Stimulated activated CD4-positive, alpha-beta T cell treated with anti-CD3 and anti-CD28 coated beads, Interleukin-12 subunit alpha, Interleukin-12 subunit beta, amount 100 ng/mL, for 4 hours (primary cell): Measurements from ENCODE around the gene LSM14B.
"Not testable (repeated sequence)": the region's sequence is repeated elsewhere in the genome, so short reads cannot be mapped to it uniquely, and the experiment has no call there.

Experiments used
- DNase-seq: peaks from one replicate; pipeline ENCODE4 v3.0.0-alpha.2; 2020

Gene LSM14B

GRCh38 chr20:62147528-62147927, 25.3 kb downstream of the LSM14B start:
- no peak for DNase-seq

- not testable (repeated sequence) for DNase-seq
Measured at GRCh38 chr20:62148383-62148782, 26.1 kb downstream of the LSM14B start.

- no peak for DNase-seq
Measured at GRCh38 chr20:62148908-62149314, 26.6 kb downstream of the LSM14B start.

GRCh38 chr20:62149532-62150309, 27.4 kb downstream of the LSM14B start:
- DNase-seq: no peak

GRCh38 chr20:62150310-62150575, 28.0 kb downstream of the LSM14B start:
- no peak for DNase-seq

GRCh38 chr20:62151225-62151624, 28.9 kb downstream of the LSM14B start:
- DNase-seq: no peak

- DNase-seq: no peak
Measured at GRCh38 chr20:62151835-62152364, 29.6 kb downstream of the LSM14B start.

GRCh38 chr20:62155428-62156253, 33.4 kb downstream of the LSM14B start:
- no peak for DNase-seq

- DNase-seq: no peak
Measured at GRCh38 chr20:62156254-62156556, 33.9 kb downstream of the LSM14B start.

- peak; percentile 71 for DNase-seq
Measured at GRCh38 chr20:62156592-62157386, 34.5 kb downstream of the LSM14B start.

- no peak for DNase-seq
Measured at GRCh38 chr20:62157387-62158087, 35.3 kb downstream of the LSM14B start.

- DNase-seq: no peak
Measured at GRCh38 chr20:62158088-62158400, 35.8 kb downstream of the LSM14B start.

- DNase-seq: no peak
Measured at GRCh38 chr20:62158541-62158940, 36.3 kb downstream of the LSM14B start.

- no peak for DNase-seq
Measured at GRCh38 chr20:62159052-62159451, 36.8 kb downstream of the LSM14B start.

- peak; percentile 43 for DNase-seq
Measured at GRCh38 chr20:62159839-62160238, 37.6 kb downstream of the LSM14B start.

GRCh38 chr20:62160253-62160652, 38.0 kb downstream of the LSM14B start:
- no peak for DNase-seq

GRCh38 chr20:62160876-62161275, 38.6 kb downstream of the LSM14B start:
- no peak for DNase-seq

- no peak for DNase-seq
Measured at GRCh38 chr20:62161347-62161746, 39.1 kb downstream of the LSM14B start.

GRCh38 chr20:62162765-62163484, 40.6 kb downstream of the LSM14B start:
- DNase-seq: no peak

- DNase-seq: no peak
Measured at GRCh38 chr20:62163485-62163865, 41.2 kb downstream of the LSM14B start.

GRCh38 chr20:62163986-62164762, 41.9 kb downstream of the LSM14B start:
- DNase-seq: no peak
